Progenitor cell of endocrine pancreas (in vitro differentiated cells): ENCODE measurements around the gene FIGNL2. TPM values are rescaled to one million over a fixed set of nuclear protein-coding genes. Genes with fewer than 3 reads are reported as not detected.
"Not testable (repeated sequence)": the region's sequence is repeated elsewhere in the genome, so short reads cannot be mapped to it uniquely, and the experiment has no call there.

Experiments used
- DNase-seq: peaks from one replicate; pipeline ENCODE4 v3.0.0; 2021; ENCODE audit warnings: low spot score; ENCODE audit not compliant: unreplicated experiment
- H3K27ac Mint-ChIP-seq: 2 replicates; pipeline ENCODE4 v1.8.0; 2021; ENCODE audit warnings: mild to moderate bottlenecking, moderate library complexity, mixed read lengths
- H3K27me3 Mint-ChIP-seq: 2 replicates; pipeline ENCODE4 v1.8.0; 2021; ENCODE audit warnings: mixed read lengths
- H3K36me3 Mint-ChIP-seq: 2 replicates; pipeline ENCODE4 v1.8.0; 2022; ENCODE audit warnings: mixed read lengths; ENCODE audit not compliant: insufficient read depth
- H3K4me1 Mint-ChIP-seq: 2 replicates; pipeline ENCODE4 v1.8.0; 2021; ENCODE audit warnings: low read depth, mixed read lengths
- H3K4me3 Mint-ChIP-seq: 2 replicates; pipeline ENCODE4 v1.8.0; 2021; ENCODE audit warnings: low read depth, mild to moderate bottlenecking, moderate library complexity, mixed read lengths
- H3K9me3 Mint-ChIP-seq: 2 replicates; pipeline ENCODE4 v1.8.0; 2021; ENCODE audit warnings: low read depth, mixed read lengths
- CTCF ChIP-seq: fragments of 200-600 bp; sonication (generic); IDR thresholded peaks from one replicate; pipeline ENCODE4 v1.5.0; 2021; ENCODE audit warnings: antibody characterized with exemption, mild to moderate bottlenecking; ENCODE audit not compliant: unreplicated experiment
- total RNA-seq: library from RNA; stranded (reverse); gene quantifications from 2 replicates; pipeline ENCODE4 v1.2.1, GENCODE V29; 2021

FIGNL2 gene
- total RNA-seq, 1 donor from 2014 or later = 46.7 TPM

- no peaks in the 10 kb centered on the region for H3K9me3 Mint-ChIP-seq
- peaks cover 13% of the 10 kb centered on the region for H3K36me3 Mint-ChIP-seq
- no peak for DNase-seq
- peaks cover 37% of the 10 kb centered on the region for H3K4me1 Mint-ChIP-seq
- H3K27me3 Mint-ChIP-seq = no peaks in the 10 kb centered on the region
- H3K4me3 Mint-ChIP-seq = no peak overlapping the region
- no peak overlapping the region for H3K27ac Mint-ChIP-seq
- TF ChIP-seq CTCF = no peak
These were observed 11.7 kb downstream of the FIGNL2 start for GRCh38 chr12:51836827-51837173.

- H3K4me1 Mint-ChIP-seq = peaks cover 31% of the 10 kb centered on the region
- H3K27ac Mint-ChIP-seq = no peak overlapping the region
- no peak overlapping the region for H3K4me3 Mint-ChIP-seq
- no peak for DNase-seq
- no peaks in the 10 kb centered on the region for H3K27me3 Mint-ChIP-seq
- no peaks in the 10 kb centered on the region for H3K9me3 Mint-ChIP-seq
- TF ChIP-seq CTCF = no peak
- H3K36me3 Mint-ChIP-seq = peaks cover 13% of the 10 kb centered on the region
These were observed 12.3 kb downstream of the FIGNL2 start for GRCh38 chr12:51836041-51836826.

GRCh38 chr12:51834411-51834810 is 14.1 kb downstream of the FIGNL2 start:
- TF ChIP-seq CTCF = no peak
- DNase-seq = no peak
- Mint-ChIP-seq H3K27ac (no peak overlapping the region), H3K4me1 (peaks cover 31% of the 10 kb centered on the region), H3K27me3 (no peaks in the 10 kb centered on the region), H3K9me3 (no peaks in the 10 kb centered on the region), H3K4me3 (no peak overlapping the region), H3K36me3 (peaks cover 9% of the 10 kb centered on the region)

GRCh38 chr12:51833448-51834227 is 14.9 kb downstream of the FIGNL2 start:
- H3K27me3 Mint-ChIP-seq = no peaks in the 10 kb centered on the region
- peaks cover 8% of the 10 kb centered on the region for H3K36me3 Mint-ChIP-seq
- DNase-seq = no peak
- TF ChIP-seq CTCF = no peak
- H3K4me3 Mint-ChIP-seq = no peak overlapping the region
- no peaks in the 10 kb centered on the region for H3K9me3 Mint-ChIP-seq
- no peak overlapping the region for H3K27ac Mint-ChIP-seq
- H3K4me1 Mint-ChIP-seq = peaks cover 30% of the 10 kb centered on the region

- no peak for TF ChIP-seq CTCF
- Mint-ChIP-seq H3K36me3 (peaks cover 8% of the 10 kb centered on the region), H3K27me3 (no peaks in the 10 kb centered on the region), H3K4me1 (peaks cover 39% of the 10 kb centered on the region), H3K27ac (peak overlapping the region; percentile 71), H3K4me3 (no peak overlapping the region), H3K9me3 (no peaks in the 10 kb centered on the region)
- DNase-seq = no peak
These were observed 16.0 kb downstream of the FIGNL2 start for GRCh38 chr12:51832354-51833107.

- not testable (repeated sequence) for H3K27ac Mint-ChIP-seq, DNase-seq, H3K4me3 Mint-ChIP-seq, H3K9me3 Mint-ChIP-seq, H3K27me3 Mint-ChIP-seq, H3K36me3 Mint-ChIP-seq
- H3K4me1 Mint-ChIP-seq = peaks cover 33% of the 10 kb centered on the region
These were observed 16.7 kb downstream of the FIGNL2 start for GRCh38 chr12:51831817-51832216.
